H1 (cell line): Measurements from ENCODE around the gene C1QTNF1. TPM values are rescaled to one million over a fixed set of nuclear protein-coding genes. Genes with fewer than 3 reads are reported as not detected.
A peak's percentile ranks its signal among the peaks of the same experiment; 100 is the strongest.

Experiments
- ASH2L ChIP-seq: fragments of 200-600, 300-600 bp; sonication (generic); IDR thresholded peaks from one replicate; pipeline ENCODE4 v1.7.1; 2017; ENCODE audit warnings: low read length
- BCL11A ChIP-seq, 2 experiments: IDR thresholded peaks; one replicate each; pipeline ENCODE4 v1.6.1; 2011; ENCODE audit warnings: low read depth in 2 of 2, low read length in 2 of 2, mild to moderate bottlenecking in 2 of 2
- CEBPB ChIP-seq: IDR thresholded peaks from 2 replicates; pipeline ENCODE4 v1.6.1; 2012; ENCODE audit warnings: low read depth, low read length
- CTBP2 ChIP-seq: IDR thresholded peaks from 2 replicates; pipeline ENCODE4 v1.7.0; 2011; ENCODE audit warnings: borderline replicate concordance, mild to moderate bottlenecking, moderate library complexity, mixed read lengths, low read length; ENCODE audit not compliant: insufficient read depth, insufficient read length
- HDAC2 ChIP-seq, 2 experiments: fragments of 300-600 bp in 1 of 2; sonication (generic) in 1 of 2; IDR thresholded peaks; 2 replicates each; pipeline ENCODE4 v1.6.1; 2011 to 2012; ENCODE audit warnings: low read depth in 2 of 2, low read length in 2 of 2, mild to moderate bottlenecking in 2 of 2, moderate library complexity in 2 of 2, borderline replicate concordance in 1 of 2, inconsistent platforms in 1 of 2
- JUND ChIP-seq: IDR thresholded peaks from 2 replicates; pipeline ENCODE4 v1.6.1; 2011; ENCODE audit warnings: mild to moderate bottlenecking, improper control_type of control experiment, low read length
- KDM4A ChIP-seq: IDR thresholded peaks from one replicate; pipeline ENCODE4 v1.7.1; 2012; ENCODE audit warnings: low read depth, mild to moderate bottlenecking, moderate library complexity, low read length, inconsistent platforms; ENCODE audit not compliant: severe bottlenecking
- KDM5A ChIP-seq: fragments of 200-600 bp; IDR thresholded peaks from 2 replicates; pipeline ENCODE4 v1.7.1; 2012; ENCODE audit warnings: mild to moderate bottlenecking, low read length, inconsistent platforms, mixed read lengths
- PHF8 ChIP-seq: fragments of 200-600 bp; sonication (generic); conservative IDR thresholded peaks from 2 replicates; pipeline ENCODE4 v1.7.1; 2012; ENCODE audit warnings: low read depth, mild to moderate bottlenecking, inconsistent platforms, low read length, moderate library complexity
- SRF ChIP-seq: IDR thresholded peaks from 2 replicates; pipeline ENCODE4 v1.6.1; 2011; ENCODE audit warnings: mild to moderate bottlenecking, low read depth, low read length, moderate library complexity
- TAF7 ChIP-seq: optimal IDR thresholded peaks from 2 replicates; pipeline ENCODE3; 2011; ENCODE audit warnings: low read depth, mild to moderate bottlenecking, inconsistent platforms, low read length, moderate library complexity, borderline replicate concordance
- TBP ChIP-seq: IDR thresholded peaks from 2 replicates; pipeline ENCODE4 v1.6.1; 2011; ENCODE audit warnings: low read depth, low read length, improper control_type of control experiment
- polyA plus RNA-seq, 7 experiments: library from polyadenylated mRNA; depleted of rRNA in 3 of 7; stranded (reverse) in 5 of 7; unstranded in 2 of 7; fragments of >200 nt in 5 of 7; fragments of 200-250 nt in 2 of 7; gene quantifications; 1 replicate in 5 of 7; 2 replicates in 1 of 7; 4 replicates in 1 of 7; pipeline versions ENCODE4 v1.2.1 to v1.2.3, GENCODE V29; 2011 to 2013; ENCODE audit warnings: missing spikeins in 2 of 7, mixed read lengths in 2 of 7
- total RNA-seq: library from RNA; stranded (reverse); fragmentation: NEBNext Ultra II Directional; extraction: Animal tissue kit (Norgen Biotek cat#: 25700); gene quantifications from 2 replicates; pipeline ENCODE4 v1.2.1, GENCODE V29; 2021
- TF ChIP-seq, protein P1 (sequence below): IDR thresholded peaks from 2 replicates; pipeline ENCODE4 v1.6.1; 2012; ENCODE audit warnings: inconsistent platforms
- TF ChIP-seq, protein P2 (sequence below), 3 experiments: IDR thresholded peaks; 1 replicate in 2 of 3; 2 replicates in 1 of 3; pipeline versions ENCODE4 v1.5.1 to v1.6.1; 2011; ENCODE audit warnings: low read length in 3 of 3, mild to moderate bottlenecking in 3 of 3, inconsistent platforms in 2 of 3, low read depth in 1 of 3, moderate library complexity in 1 of 3; ENCODE audit not compliant: insufficient read depth in 1 of 3; ENCODE audit errors: control extremely low read depth in 1 of 3

C1QTNF1 gene
- total and polyA plus RNA-seq, 2 of the 8 experiments (the other 6 are each of a cell fraction or from before 2014, with no cell fraction given), result 1.5 to 2.5 TPM

DNA sequence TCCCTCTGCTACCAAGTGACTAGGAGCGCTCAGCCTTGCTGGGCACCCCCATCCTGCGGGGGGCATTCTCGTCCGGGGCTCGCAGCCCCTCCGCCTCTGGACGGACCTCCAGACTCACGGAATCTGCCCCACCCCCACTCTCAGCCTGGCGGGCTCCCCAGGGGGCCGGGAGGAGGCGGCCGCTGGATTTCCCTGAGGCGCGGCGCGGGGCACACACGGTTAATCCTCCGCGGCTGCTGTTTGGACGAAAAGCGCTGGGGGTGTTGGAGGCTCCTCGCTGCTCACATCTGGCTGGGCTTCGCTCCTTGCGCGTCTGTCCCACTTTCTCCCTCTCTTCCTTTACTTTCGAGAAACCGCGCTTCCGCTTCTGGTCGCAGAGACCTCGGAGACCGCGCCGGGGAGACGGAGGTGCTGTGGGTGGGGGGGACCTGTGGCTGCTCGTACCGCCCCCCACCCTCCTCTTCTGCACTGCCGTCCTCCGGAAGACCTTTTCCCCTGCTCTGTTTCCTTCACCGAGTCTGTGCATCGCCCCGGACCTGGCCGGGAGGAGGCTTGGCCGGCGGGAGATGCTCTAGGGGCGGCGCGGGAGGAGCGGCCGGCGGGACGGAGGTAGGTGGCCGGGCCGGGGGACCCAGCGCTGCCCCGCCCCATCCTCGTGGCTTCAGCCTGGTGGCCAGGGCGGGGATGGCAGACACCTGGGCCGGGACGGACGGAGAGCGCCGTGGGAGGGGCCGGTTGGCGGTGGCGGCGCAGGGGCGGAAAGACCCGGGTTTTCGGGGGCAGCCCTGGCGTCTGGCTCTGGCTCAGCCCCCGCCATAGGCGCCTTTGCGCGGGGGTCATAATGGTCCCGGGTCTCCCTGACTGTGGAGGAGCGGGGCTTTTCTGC, at the start of gene C1QTNF1 (continued):
- TF ChIP-seq SRF (no peak), CEBPB (no peak), TAF7 (peak; percentile 30), HDAC2 (IDR thresholded peaks at IDR 0.05; ENCODE audit: borderline replicate concordance in 1 of 2, low read depth in 2 of 2, low read length in 2 of 2) (no peak), JUND (no peak), KDM5A (no peak), TBP (no peak), KDM4A (peak; percentile 88), PHF8 (0 out of 2 replicates have a peak, but pooled peaks have one; percentile 34), BCL11A (IDR thresholded peaks at IDR 0.05; ENCODE audit: low read depth in 2 of 2, low read length in 2 of 2) (no peak), CTBP2 (no peak), ASH2L (peak; percentile 63)
- TF ChIP-seq, protein P1, sequence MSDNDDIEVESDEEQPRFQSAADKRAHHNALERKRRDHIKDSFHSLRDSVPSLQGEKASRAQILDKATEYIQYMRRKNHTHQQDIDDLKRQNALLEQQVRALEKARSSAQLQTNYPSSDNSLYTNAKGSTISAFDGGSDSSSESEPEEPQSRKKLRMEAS, result peak; percentile 80
- TF ChIP-seq, protein P2, sequence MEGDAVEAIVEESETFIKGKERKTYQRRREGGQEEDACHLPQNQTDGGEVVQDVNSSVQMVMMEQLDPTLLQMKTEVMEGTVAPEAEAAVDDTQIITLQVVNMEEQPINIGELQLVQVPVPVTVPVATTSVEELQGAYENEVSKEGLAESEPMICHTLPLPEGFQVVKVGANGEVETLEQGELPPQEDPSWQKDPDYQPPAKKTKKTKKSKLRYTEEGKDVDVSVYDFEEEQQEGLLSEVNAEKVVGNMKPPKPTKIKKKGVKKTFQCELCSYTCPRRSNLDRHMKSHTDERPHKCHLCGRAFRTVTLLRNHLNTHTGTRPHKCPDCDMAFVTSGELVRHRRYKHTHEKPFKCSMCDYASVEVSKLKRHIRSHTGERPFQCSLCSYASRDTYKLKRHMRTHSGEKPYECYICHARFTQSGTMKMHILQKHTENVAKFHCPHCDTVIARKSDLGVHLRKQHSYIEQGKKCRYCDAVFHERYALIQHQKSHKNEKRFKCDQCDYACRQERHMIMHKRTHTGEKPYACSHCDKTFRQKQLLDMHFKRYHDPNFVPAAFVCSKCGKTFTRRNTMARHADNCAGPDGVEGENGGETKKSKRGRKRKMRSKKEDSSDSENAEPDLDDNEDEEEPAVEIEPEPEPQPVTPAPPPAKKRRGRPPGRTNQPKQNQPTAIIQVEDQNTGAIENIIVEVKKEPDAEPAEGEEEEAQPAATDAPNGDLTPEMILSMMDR (IDR thresholded peaks at IDR 0.05; ENCODE audit: control extremely low read depth in 1 of 3, insufficient read depth in 1 of 3, low read depth in 1 of 3, low read length in 3 of 3), result peak; percentile 42 to 49 (median 48)
